Measurements from ENCODE around the gene FSTL5.

Gene FSTL5

GRCh38 chr4:161936625-161937550 is 226.9 kb downstream of the FSTL5 start:
- DNase-seq (no peak), ATAC-seq (no peak)

- ATAC-seq = no peak
- no peak for DNase-seq
Measured at GRCh38 chr4:161931089-161931488, 232.7 kb downstream of the FSTL5 start.

GRCh38 chr4:161929956-161930355 is 233.8 kb downstream of the FSTL5 start:
- ATAC-seq = no peak
- DNase-seq = no peak

- no peak for DNase-seq
- no peak for ATAC-seq
Measured at GRCh38 chr4:161926033-161926828, 237.6 kb downstream of the FSTL5 start.

- DNase-seq (no peak), ATAC-seq (no peak)
Measured at GRCh38 chr4:161920304-161921052, 243.3 kb downstream of the FSTL5 start.

GRCh38 chr4:161919442-161920220 is 244.2 kb downstream of the FSTL5 start:
- no peak for ATAC-seq
- no peak for DNase-seq

GRCh38 chr4:161916035-161916434 is 247.8 kb downstream of the FSTL5 start:
- ATAC-seq (no peak), DNase-seq (no peak)

GRCh38 chr4:161907590-161907955 is 256.2 kb downstream of the FSTL5 start:
- DNase-seq (no peak), ATAC-seq (no peak)

- no peak for ATAC-seq
Measured at GRCh38 chr4:161906836-161907589, 256.8 kb downstream of the FSTL5 start.

GRCh38 chr4:161900110-161900509 is 263.7 kb downstream of the FSTL5 start:
- no peak for DNase-seq
- no peak for ATAC-seq

More at GRCh38 chr4:161906836-161907589, 256.8 kb downstream of the FSTL5 start:
- no peak for DNase-seq

GRCh38 chr4:161894493-161895167 is 269.2 kb downstream of the FSTL5 start:
- no peak for DNase-seq
- no peak for ATAC-seq

GRCh38 chr4:161894014-161894413 is 269.8 kb downstream of the FSTL5 start:
- no peak for DNase-seq
- ATAC-seq = no peak

GRCh38 chr4:161893566-161893965 is 270.2 kb downstream of the FSTL5 start:
- ATAC-seq (no peak), DNase-seq (no peak)

- no peak for DNase-seq
- ATAC-seq = no peak
Measured at GRCh38 chr4:161892951-161893350, 270.8 kb downstream of the FSTL5 start.

GRCh38 chr4:161883157-161883556 is 280.6 kb downstream of the FSTL5 start:
- DNase-seq (no peak), ATAC-seq (no peak)

GRCh38 chr4:161881370-161881769 is 282.4 kb downstream of the FSTL5 start:
- ATAC-seq (no peak), DNase-seq (no peak)

- DNase-seq = no peak
- no peak for ATAC-seq
Measured at GRCh38 chr4:161869511-161869910, 294.3 kb downstream of the FSTL5 start.

- no peak for DNase-seq
Measured at GRCh38 chr4:161856711-161857326, 307.0 kb downstream of the FSTL5 start.

GRCh38 chr4:161850631-161851030 is 313.2 kb downstream of the FSTL5 start:
- DNase-seq (no peak), ATAC-seq (no peak)

More at GRCh38 chr4:161856711-161857326, 307.0 kb downstream of the FSTL5 start:
- no peak for ATAC-seq

GRCh38 chr4:161841759-161842158 is 322.0 kb downstream of the FSTL5 start:
- DNase-seq (no peak), ATAC-seq (no peak)

Data from stimulated activated naive CD8-positive, alpha-beta T cell treated with anti-CD3 and anti-CD28 coated beads, Interleukin-15, Interleukin-2, amounts not matched to agents 100 U/mL and 50 U/mL, for 24 hours (primary cell).